Superior temporal gyrus (tissue), 1 donor: ENCODE results near the gene NEUROG2.

Source experiments
- DNase-seq: peaks from one replicate; pipeline ENCODE4 v3.0.0-alpha.2; 2016; ENCODE audit errors: extremely low spot score

NEUROG2 gene

DNA sequence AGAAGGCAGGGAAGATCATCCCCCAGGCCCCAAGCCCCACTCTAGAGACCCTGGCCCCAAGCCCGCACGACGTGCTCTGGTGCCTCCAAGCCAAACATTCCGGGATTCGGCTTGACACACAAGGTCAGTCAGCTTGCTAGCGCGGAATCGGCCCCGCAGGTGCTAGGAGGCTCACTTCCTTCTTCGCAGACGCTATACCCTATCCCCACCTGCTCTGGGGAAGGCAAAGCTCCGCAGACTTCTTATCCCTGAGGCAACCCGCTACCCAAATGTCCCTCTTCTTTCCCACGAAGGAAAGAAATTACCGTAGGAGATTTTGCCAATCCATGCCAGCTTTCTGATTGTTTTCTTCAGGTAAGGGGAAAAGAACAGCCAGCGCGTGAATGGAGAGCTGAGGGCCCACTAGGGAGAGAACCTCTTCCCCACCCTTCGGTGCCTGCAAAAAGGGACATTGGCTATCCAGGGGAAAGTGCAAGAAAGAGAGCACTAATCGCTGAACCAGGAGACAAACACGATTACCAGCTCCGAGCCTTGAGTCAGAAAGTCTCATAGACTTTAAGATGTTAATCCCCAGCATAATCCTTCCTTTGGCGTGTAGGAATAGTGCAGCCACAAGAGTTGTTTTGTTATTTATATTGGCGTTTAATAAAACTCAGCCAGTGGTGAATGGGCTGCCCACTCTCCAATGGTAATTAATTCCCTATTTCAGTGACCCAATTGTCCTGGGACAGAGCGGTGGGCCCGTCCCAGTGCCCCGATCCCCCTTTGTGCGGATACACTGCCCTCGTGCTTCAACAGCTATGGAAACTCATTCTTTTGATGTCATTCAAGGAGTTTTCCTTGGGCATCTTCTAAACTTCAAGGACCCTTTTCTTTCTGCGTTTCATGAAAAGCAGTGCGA is 5.4 kb upstream of the NEUROG2 start:
- no peak for DNase-seq

DNA sequence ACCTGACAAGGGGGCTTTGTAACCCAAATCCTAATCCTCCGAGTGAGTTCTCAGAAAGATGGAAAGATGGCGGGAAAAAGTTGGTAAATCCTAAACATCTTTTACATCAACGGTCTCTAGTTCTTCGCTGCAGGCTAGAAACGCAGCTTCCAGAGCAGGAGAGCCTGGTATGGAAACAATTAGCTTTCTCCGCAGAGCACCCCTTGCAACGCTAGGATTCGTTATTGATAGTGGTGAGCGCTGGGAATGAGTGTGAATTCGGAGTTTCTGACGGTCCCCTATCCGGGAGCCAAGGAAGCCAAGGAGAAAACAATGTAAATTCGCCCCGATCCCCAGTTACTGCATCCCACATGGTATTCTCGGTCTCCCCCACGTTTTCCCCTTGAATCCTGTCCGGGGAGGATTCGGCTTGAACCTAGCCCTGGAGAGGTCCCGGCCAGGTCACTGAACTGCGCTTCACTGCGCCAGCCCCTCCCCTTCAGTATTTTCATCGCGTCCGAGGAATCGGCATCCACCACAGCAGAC is 4.7 kb upstream of the NEUROG2 start:
- no peak for DNase-seq

- DNase-seq = no peak
These were observed 4.0 kb upstream of the NEUROG2 start for GRCh38 chr4:112519689-112520597.

DNA sequence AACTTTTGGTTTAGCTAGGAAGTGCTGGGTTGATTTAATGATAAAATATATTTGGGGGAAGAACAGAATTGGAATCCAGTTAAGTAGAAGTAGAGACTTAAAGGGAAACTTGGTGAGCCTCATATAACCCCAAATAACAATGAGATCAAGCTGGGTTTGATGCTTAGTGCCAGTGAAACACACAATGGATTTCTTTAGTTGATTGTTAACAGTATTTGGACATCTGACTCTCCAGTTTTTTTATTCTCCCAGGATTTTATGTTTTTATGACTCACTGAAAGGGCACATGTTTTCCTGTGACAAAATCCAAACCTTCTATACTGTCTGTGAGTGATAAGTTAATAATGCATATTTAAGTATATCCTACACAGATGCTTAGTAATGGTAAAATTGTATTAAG is 2.7 kb upstream of the NEUROG2 start:
- DNase-seq = no peak

DNA sequence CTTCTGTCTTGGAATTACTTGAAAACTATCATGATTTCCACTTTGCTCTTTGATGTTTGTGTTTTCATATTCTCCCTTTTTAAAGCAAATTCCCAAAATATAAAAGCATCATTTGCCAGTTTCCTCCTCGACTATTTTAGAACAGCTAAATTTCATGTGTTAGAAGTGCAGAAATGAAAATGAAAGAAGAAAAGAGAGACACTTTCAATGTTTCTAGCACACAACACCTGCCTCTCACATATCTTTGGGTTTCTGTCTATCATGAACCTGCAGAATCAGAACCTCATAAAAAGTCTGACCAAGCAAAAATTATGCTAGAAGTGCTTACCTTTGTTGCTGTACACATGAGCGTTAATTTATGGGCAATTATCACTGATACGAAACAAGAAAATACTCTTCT is 1.9 kb upstream of the NEUROG2 start:
- no peak for DNase-seq

GRCh38 chr4:112517067-112517634 is 1.2 kb upstream of the NEUROG2 start:
- DNase-seq = no peak

DNA sequence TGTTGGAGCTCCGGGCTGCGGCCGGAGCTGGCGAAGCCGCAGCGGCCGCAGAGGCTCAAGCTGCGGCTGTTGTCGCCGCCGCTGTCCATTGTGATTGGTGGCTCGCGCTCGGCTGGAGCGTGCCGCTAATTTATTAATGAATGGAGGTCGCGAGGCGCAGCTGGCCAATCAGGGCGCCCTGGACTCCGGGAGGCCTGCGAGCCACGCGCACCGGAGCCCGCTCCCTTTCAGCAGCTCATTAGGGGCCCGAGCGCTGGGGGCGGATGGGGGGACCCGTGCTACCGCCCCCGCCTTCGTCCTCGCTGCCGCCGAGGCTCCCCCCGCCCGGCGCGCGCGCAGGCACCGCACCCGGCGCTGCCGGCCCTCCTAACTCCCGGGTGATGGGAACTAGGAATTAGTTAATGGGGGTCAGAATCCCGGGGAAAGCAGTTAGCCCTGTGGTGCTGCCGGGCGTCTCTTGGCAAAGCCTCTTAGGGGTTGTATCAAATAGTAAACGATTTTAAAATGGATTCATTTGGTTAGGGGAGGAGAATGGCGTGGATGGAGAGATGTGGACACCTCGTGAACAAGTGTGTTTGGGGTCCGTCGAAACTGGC is 589 bp upstream of the NEUROG2 start:
- DNase-seq = no peak

- no peak for DNase-seq
These were observed 548 bp downstream of the NEUROG2 start for GRCh38 chr4:112515198-112516065.

GRCh38 chr4:112514647-112515197 is 1.3 kb downstream of the NEUROG2 start:
- DNase-seq = no peak

DNA sequence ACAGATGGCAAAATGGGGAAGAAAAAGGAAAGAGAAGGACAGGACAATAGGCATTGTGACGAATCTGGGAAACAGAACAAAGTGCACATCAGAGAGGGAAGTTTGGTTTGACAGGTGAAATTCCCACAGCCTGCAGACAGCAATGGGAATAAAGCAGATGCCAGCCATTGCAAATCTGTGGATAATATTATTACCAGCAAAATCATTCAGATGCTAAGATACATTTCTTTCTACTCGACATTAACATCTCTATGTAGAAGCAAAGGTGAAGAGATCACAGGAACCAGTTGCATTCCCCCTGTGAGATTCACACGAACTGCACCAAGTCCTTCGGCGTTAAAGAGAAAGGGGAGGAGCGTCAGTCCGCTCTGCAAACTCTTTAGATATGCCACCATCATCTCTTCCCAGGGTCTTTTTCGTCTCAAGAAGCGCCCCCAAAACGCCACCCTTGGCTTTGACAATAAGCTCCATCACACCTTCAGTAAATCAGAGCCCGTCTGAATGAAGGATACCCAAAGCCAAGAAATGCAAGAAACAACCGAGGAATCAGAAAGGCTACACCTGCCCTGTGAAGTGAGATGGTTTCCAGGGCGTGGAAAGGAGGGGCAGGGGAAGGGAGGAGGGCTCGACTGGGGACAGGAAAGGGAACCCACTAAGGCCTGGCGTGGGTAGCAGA is 1.9 kb downstream of the NEUROG2 start:
- no peak for DNase-seq

DNA sequence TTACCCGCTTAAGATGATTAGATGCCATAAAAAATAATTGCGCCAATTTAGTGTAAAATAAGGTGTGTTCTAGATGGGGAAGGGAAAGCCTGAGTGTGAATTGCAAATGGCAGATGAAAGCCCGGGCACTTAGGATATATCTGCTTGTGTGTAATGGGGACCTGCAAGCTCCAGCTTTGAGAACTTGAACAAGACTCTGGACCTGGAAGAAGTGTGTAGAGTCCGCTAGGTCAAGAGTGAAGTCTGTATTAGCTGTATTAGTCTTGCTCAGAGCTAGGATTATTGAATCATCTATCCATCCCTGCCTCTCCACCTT is 4.2 kb downstream of the NEUROG2 start:
- DNase-seq = no peak

DNA sequence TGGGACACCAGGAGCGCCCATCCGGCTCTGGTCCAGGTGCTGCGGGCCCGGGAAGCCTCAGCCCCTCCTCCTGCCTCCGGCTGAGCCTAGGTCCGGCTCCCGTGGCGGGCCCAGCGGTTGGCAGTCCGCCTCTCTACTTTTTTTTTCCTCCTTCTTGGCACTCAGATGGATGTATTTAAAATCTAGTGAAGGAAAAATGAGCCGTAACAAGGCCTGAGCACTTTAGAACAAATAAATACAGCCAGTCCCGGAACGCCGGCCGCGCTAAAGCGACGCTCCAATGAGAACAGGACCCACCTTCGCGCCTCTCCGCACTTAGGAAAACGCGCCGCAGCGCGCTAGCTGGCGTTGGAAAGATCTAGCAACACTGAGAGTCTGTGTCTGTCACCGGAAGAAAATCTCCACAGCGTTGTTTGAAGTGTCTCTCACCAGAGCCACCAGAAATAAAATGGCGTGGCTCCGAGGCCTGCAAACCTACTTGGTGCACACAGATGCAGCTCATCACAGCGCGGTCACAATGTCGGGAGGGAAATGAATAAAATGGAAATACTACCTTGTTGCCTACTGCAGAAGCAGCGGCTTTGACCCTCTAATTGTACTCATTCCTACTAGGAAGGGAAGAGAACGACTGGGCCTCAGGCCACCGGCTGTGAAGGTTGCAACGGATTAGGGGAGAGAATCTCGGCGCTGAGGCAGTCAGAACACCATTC is 4.7 kb downstream of the NEUROG2 start:
- DNase-seq = no peak

DNA sequence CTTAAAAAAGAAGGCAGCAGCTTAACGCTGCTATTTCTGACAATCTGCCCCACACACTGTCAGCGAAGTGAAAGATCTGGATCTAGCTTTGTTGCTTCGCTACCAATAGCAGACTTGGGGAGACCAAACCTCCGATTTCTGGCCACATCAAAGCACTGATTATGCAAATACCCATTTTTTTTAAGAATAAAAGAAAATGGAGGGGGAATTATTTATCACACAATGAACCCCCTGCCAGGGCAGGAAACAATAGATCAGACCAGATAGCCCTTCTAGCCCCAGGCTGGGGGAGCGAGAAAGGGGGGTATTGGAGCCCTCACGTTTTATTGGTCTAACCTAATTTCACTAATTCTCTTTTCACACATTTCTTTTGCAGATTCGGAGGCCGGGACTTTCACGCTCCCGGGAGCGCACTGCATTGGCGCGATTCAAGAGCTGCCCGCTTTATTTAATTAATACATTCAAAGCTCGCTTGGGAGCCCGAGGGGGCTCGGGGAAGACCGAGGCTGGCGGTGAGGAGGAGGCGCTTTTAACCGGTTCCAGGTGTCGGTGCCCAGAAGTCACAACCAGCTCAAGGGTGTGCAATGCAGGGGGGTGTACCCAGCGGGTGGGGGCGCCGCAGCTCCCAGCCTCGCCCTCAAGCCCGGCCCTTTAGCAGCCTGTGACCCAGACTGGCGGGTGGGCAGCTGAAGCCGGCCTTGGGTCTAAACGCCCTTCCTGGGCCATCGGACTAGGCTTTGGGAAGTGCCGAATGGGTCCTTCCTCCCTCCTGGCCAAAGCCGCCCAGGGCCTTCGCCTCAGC is 5.5 kb downstream of the NEUROG2 start:
- DNase-seq = no peak

DNA sequence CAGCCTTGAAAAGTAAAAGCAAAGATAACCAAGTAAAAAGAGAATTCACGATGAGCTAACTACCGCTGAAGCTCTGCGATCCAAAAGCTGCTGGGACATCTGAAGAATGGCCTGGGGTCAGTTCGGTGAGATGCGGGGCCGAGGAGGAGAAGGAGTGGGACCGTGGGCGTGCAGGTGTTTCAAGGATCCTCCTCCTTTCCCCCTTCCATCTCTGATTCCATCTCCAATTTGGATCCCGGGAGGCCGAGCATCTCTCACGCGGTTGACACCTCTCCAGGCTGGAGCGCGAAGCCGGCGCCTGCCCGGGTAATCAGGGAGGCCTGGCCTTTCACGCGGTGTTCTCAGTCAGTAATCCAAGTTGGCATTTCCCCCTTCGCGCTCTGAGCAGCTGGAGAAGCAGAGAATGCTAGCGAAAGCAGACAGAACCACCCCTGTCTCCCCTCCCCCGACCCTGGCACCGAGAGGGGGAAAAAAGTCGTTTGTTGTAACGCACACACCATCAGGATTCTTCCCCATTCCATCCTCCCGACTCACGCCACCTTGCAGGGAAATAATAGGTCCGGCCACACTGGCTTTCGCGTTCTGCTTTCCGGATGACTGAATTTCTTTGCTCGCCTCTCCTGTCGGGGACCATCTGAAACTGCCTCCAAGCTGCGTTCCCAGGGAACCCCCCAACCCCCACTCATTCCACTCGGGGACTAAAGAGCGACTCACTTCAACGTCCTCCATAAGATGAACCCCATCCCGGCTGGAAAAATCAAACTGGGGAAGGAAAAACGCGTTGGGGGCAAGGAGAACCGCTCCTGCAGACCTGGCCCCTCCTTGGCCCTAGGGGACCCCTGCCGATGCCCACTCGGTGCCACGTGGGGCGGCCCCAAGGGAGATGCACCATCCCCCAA is 6.5 kb downstream of the NEUROG2 start:
- no peak for DNase-seq

DNA sequence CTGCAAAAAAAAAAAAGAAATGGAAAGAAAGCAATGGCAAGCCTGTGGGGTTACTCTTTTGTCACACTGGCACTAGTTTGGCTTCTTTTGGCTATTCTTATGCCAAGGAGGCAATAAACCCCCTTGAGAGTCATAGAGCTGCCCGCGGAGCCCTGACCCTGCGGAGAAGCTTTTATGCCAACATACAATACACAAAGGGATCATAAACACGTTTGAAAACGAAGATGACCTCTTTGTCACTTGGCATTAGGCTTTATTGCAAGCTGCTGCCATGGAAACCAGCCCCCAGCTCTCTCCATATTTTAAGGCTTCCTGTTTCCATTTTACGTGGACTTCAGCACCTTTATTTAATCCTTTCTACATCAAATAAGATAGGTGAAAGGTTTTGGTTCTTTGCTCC is 7.6 kb downstream of the NEUROG2 start:
- DNase-seq = no peak

DNA sequence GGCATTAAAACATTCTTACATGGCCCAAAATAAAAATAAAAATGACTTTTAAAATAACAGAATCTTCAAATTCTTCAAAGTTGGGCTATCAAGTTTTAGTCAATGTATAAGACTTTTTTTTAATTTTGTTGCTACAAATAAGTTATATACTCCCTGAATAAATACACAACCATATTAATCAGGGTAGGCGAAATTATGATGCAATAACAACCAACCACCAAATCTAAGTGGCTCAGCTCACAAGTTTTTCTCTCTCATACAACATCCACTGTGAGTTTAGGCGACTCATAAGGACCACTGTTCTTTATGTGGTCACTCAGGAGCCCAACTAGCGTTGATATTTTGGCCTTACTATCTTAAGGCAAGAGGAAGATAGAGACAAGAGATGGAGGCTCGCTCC is 11.2 kb downstream of the NEUROG2 start:
- no peak for DNase-seq

DNA sequence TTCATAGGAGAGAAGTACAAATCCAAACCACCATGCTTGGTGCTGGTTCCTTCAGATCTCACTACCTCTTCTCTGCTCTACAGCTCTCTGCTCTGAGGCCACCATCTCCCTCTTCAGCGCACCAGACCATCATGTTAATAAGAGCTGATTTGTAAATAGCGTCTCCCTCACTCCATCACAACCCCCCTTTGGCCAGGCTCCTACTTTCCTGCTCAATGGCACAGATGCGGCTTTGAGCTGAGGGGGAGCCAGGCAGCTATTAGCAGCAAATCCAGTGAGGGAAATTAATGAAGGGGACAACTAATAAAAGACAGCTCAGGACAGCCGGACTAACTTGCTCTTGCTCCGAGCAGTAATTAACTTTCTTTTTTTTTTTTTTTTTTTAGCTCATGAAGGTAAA is 13.1 kb downstream of the NEUROG2 start:
- DNase-seq = no peak

GRCh38 chr4:112492321-112492720 is 23.7 kb downstream of the NEUROG2 start:
- DNase-seq = no peak
